GM12872 (cell line): ENCODE results near the gene LURAP1L.

Source experiments
- TF ChIP-seq, protein P1 (sequence below): IDR thresholded peaks from 3 replicates; pipeline ENCODE4 v1.5.1; 2011; ENCODE audit warnings: low read depth, mild to moderate bottlenecking, low read length, moderate library complexity; ENCODE audit not compliant: insufficient read depth

Gene LURAP1L

DNA sequence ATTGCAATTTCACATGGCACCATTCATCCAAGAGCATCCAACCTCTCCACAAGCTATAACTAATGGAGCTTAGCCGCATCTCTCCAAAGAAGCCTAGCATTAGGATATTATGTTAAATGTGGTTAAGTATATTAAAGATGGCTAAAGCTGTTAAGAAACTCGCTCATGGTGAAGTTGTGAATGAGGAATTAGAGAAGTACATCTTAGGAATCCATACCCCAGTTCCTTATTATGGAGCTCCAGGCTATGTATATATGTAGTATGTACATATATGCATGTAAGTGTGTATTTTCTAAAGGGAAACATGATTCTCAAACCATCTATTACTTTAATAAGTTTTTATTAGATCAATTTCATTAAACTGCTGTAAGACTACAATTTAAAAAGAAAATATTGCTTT, 26.4 kb downstream of the LURAP1L start:
- TF ChIP-seq, protein P1, sequence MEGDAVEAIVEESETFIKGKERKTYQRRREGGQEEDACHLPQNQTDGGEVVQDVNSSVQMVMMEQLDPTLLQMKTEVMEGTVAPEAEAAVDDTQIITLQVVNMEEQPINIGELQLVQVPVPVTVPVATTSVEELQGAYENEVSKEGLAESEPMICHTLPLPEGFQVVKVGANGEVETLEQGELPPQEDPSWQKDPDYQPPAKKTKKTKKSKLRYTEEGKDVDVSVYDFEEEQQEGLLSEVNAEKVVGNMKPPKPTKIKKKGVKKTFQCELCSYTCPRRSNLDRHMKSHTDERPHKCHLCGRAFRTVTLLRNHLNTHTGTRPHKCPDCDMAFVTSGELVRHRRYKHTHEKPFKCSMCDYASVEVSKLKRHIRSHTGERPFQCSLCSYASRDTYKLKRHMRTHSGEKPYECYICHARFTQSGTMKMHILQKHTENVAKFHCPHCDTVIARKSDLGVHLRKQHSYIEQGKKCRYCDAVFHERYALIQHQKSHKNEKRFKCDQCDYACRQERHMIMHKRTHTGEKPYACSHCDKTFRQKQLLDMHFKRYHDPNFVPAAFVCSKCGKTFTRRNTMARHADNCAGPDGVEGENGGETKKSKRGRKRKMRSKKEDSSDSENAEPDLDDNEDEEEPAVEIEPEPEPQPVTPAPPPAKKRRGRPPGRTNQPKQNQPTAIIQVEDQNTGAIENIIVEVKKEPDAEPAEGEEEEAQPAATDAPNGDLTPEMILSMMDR = no peak

DNA sequence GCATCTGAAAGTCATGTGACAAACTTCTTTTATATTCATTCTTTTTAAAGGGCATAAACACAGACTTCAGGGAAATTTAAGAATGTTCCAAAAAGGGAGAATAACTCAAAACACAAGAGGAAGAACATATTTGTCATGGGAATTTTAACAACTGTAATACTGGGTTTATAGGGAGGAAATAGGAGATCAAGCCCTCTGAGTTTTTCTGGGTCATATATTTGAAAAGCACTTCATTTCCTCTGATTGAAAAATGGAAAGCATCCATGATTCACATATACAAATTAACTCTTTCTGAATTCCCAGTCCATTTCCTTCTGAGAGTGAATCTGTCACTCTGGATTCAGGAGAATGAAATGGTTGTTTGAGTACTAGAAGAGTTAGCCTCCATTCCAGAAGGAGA, 26.8 kb downstream of the LURAP1L start:
- TF ChIP-seq, protein P1 = no peak

DNA sequence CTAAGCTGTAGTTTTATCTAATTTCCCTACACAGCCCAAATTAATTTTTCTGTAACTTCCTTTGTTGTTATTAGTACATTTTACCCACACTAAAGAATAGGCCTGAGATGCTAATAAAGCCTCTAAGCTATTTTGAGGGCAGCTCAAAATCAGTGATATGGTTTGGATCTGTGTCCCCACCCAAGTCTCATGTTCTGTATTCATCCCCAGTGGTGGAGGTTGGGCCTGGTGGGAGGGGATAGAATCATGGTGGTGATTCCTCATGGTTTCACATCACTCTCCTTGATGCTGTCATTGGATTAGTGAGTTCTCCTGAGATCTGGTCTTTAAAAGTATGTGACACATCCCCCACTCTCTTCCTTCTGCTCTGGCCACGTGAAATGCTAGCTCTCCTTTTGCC, 27.3 kb downstream of the LURAP1L start:
- TF ChIP-seq, protein P1 = no peak

DNA sequence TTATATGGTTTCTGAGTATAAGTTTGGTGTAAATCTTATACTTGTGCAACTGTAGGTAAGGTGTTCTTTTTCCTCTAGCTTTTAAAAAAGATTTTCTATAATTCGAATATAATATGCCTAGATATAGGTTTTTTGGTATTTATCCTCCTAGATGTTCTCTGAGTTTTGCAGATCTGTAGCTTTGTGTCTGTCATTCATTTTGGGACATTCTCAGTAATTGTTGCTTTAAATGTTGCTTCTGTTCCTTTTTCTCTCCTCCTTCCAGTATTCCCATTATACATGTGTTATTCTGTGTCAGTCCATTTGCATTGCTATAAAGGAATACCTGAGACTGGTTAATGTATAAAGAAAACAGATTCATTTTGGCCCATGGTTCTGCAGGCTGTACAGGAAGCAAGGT, 33.7 kb downstream of the LURAP1L start:
- TF ChIP-seq, protein P1 = no peak

DNA sequence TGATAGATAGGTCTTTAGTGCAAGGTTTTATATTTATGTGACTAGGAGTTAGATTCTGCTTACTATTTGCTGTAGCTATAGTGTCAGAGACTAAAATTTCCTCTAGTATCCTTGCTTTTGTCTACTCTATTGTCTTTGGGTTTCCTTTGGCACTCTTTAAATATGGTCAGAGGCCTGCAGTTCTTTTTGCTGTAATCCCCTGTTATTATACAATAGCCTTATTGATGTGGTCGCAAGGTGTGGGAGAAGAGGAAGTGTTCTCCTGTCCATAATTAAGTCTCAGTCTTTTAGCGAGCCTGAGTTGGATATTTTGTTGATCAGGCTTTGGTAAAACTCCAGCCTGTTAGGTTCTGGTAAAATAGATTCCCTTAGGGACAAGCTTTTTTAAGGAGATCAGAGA, 34.9 kb downstream of the LURAP1L start:
- TF ChIP-seq, protein P1 = no peak

DNA sequence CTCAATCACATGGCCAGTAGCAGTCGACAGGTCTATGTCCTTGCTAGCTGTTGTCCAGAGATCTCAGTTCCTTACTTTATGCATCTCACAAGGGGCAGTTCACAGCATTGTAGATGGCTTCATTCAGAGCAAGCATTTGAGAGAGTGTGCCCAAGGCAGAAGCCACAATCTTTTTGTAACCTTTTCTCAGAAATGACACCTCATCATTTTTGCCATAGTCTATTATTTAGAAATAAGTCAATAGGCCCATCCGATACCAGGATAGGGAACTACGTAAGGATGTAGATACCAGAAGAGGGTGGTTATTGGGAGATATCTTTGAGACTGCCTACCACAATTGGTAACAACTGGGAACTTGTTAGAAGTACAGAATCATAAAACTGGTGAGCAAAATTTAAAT, 37.1 kb downstream of the LURAP1L start:
- TF ChIP-seq, protein P1 = no peak

DNA sequence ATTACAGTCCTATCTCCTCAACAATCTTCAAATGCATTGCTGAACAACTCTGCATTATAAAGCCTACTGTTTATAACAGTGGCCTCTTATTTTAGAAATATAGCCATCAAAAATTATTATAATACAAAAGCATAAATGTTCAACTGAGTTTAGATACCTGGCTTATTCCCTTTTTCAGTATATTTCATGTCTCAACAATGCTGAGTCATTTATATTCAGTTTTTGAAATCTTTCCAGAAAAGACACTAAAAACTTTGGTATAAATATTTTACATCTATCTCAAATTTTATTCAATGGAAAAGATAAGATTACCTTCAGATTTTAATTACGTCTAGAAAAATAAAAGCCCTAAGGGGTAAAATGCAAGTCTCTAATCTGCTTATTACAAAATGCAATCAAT, 37.9 kb downstream of the LURAP1L start:
- TF ChIP-seq, protein P1 = no peak

DNA sequence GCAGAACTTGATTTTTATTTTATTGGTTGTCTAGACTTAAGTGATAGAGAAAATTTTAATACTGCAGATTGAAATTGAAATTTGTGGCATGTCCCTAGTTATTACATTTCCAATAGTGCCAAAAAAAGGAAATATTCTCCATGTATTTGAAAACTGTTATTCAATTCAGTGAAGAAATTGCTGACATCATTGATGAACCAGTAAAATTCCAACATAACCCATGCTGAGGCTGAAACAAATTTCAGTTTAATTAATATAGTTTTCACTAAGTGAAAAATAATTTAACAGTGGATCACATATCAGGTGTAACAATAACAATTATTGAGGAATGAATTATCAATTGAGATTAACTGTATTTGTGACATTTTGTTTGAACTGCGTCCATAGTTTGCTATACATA, 38.7 kb downstream of the LURAP1L start:
- TF ChIP-seq, protein P1 = no peak
